ENCODE data around the gene RNF7. TPM values are rescaled to one million over a fixed set of nuclear protein-coding genes. Genes with fewer than 3 reads are reported as not detected.
"Not testable (repeated sequence)": the region's sequence is repeated elsewhere in the genome, so short reads cannot be mapped to it uniquely, and the experiment has no call there.

Gene RNF7
- total and polyA plus RNA-seq, 5 experiments from 2014 or later: 52.5 to 116 (median 114) TPM

DNA sequence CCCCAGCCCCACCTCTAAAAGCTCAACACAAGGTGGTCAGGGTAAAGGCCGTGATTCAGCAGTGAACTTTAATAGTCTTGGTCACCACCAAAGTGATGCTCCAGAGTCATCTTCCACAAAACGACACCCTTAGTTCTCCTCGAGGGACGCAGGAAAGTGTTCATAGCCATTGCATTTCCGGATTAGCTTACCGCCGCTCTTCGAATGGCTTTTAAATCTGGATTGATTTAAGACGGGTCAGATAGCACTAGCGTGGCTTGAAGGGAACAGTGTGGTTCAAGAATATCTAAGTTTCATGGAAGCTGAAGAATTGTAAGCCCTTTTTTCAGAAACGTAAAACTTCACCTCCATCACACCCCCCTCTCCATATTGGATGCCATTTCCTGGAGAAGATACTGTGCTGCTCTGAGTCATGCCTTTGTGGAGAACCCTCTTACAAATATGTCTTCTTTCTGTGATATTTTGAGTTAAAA lies 829 bp downstream of the RNF7 start:
- peaks cover 8 to 48% (median 43%) of the 10 kb centered on the region in 4 donors for H3K4me1 Mint-ChIP-seq
- DNase-seq (peak in 6 of 10 donors; percentile 1 to 45 (median 26)), ATAC-seq (peak in 1 of 2 donors; percentile 10)
- no peaks in the 10 kb centered on the region for H3K27me3 Mint-ChIP-seq
- peak overlapping the region; percentile 96 to 100 (median 98) for H3K4me3 Mint-ChIP-seq
- no peaks in the 10 kb centered on the region for H3K9me3 Mint-ChIP-seq
- POLR2A ChIA-PET: interaction anchor here (0.6 to 3.6 kb wide), 19 partner anchors 9 to 708 kb away, joined by 3 to 44 read pairs (median 4); partner anchors contain the start of genes ATP1B3 and PXYLP1
- H3K27ac Mint-ChIP-seq: peak overlapping the region; percentile 97 to 100 (median 99)
- H3K36me3 Mint-ChIP-seq: peaks cover 0 to 23% (median 2%) of the 10 kb centered on the region in 3 donors

GRCh38 chr3:141739731-141740130 lies 1.6 kb downstream of the RNF7 start:
- no peaks in the 10 kb centered on the region for H3K9me3 Mint-ChIP-seq
- peak overlapping the region; percentile 96 to 100 (median 98) for H3K4me3 Mint-ChIP-seq
- POLR2A ChIA-PET: interaction anchor here (0.9 to 3.6 kb wide), 5 partner anchors 58 to 473 kb away, joined by 3 to 44 read pairs (median 4); no protein-coding TSS in a partner anchor
- ATAC-seq: no peak
- peaks cover 15 to 56% (median 50%) of the 10 kb centered on the region in 4 donors for H3K4me1 Mint-ChIP-seq
- DNase-seq: no peak
- H3K36me3 Mint-ChIP-seq: peaks cover 0 to 30% (median 2%) of the 10 kb centered on the region in 3 donors
- H3K27ac Mint-ChIP-seq: peak overlapping the region in 7 of 10 donors; percentile 31 to 100 (median 98)
- no peaks in the 10 kb centered on the region for H3K27me3 Mint-ChIP-seq

GRCh38 chr3:141740349-141740748 lies 2.3 kb downstream of the RNF7 start:
- H3K4me3 Mint-ChIP-seq: peak overlapping the region; percentile 96 to 100 (median 98)
- H3K27ac Mint-ChIP-seq: peak overlapping the region in 7 of 10 donors; percentile 14 to 97 (median 57)
- no peak for DNase-seq
- no peak for ATAC-seq
- H3K36me3 Mint-ChIP-seq: peaks cover 0 to 35% (median 2%) of the 10 kb centered on the region in 3 donors
- no peaks in the 10 kb centered on the region for H3K27me3 Mint-ChIP-seq
- POLR2A ChIA-PET: interaction anchor here (0.7 to 0.9 kb wide), 2 partner anchors 104 to 539 kb away, joined by 4 read pairs; no protein-coding TSS in a partner anchor
- peaks cover 15 to 62% (median 52%) of the 10 kb centered on the region in 4 donors for H3K4me1 Mint-ChIP-seq
- H3K9me3 Mint-ChIP-seq: no peaks in the 10 kb centered on the region

GRCh38 chr3:141743305-141743704 lies 5.2 kb downstream of the RNF7 start:
- POLR2A ChIA-PET: no interaction called here
- Mint-ChIP-seq H3K27ac (peak overlapping the region in 6 of 10 donors; percentile 16 to 51 (median 39)), H3K4me3 (peak overlapping the region in 4 of 10 donors; percentile 7 to 98 (median 16)), H3K27me3 (no peaks in the 10 kb centered on the region), H3K36me3 (peaks cover 0 to 62% (median 2%) of the 10 kb centered on the region in 3 donors), H3K4me1 (peaks cover 13 to 55% (median 52%) of the 10 kb centered on the region in 4 donors), H3K9me3 (no peaks in the 10 kb centered on the region)
- DNase-seq (no peak), ATAC-seq (no peak)

GRCh38 chr3:141746962-141747361 lies 8.9 kb downstream of the RNF7 start:
- Mint-ChIP-seq H3K27ac (peak overlapping the region in 5 of 10 donors; percentile 21 to 68 (median 35)), H3K27me3 (no peaks in the 10 kb centered on the region), H3K36me3 (peaks cover 0 to 75% (median 6%) of the 10 kb centered on the region in 3 donors)

GRCh38 chr3:141753399-141753798 lies 15.3 kb downstream of the RNF7 start:
- no peak for ATAC-seq
- no peaks in the 10 kb centered on the region for H3K9me3 Mint-ChIP-seq
- POLR2A ChIA-PET: interaction anchor here (0.5 kb wide), 1 partner anchor 81 kb away, joined by 4 read pairs; no protein-coding TSS in a partner anchor
- H3K4me1 Mint-ChIP-seq: peaks cover 0 to 4% (median 0%) of the 10 kb centered on the region in 4 donors
- H3K36me3 Mint-ChIP-seq: peaks cover 0 to 22% (median 4%) of the 10 kb centered on the region in 3 donors
- H3K4me3 Mint-ChIP-seq: no peak overlapping the region
- H3K27me3 Mint-ChIP-seq: no peaks in the 10 kb centered on the region
- peak overlapping the region in 1 of 10 donors; percentile 47 for H3K27ac Mint-ChIP-seq
- no peak for DNase-seq

More at GRCh38 chr3:141746962-141747361, 8.9 kb downstream of the RNF7 start:
- peaks cover 9 to 32% (median 28%) of the 10 kb centered on the region in 4 donors for H3K4me1 Mint-ChIP-seq
- no peak for DNase-seq
- POLR2A ChIA-PET: interaction anchor here (1.1 kb wide), 1 partner anchor 9 kb away, joined by 4 read pairs; the partner anchor contains the start of gene RNF7
- no peak overlapping the region for H3K4me3 Mint-ChIP-seq
- H3K9me3 Mint-ChIP-seq: no peaks in the 10 kb centered on the region
- peak in 1 of 2 donors; percentile 30 for ATAC-seq

- Mint-ChIP-seq H3K27ac (peak overlapping the region in 3 of 10 donors; percentile 26 to 52 (median 43)), H3K4me3 (no peak overlapping the region), H3K27me3 (no peaks in the 10 kb centered on the region), H3K36me3 (peaks cover 0 to 16% (median 4%) of the 10 kb centered on the region in 3 donors), H3K4me1 (peaks cover 0 to 4% (median 0%) of the 10 kb centered on the region in 4 donors), H3K9me3 (no peaks in the 10 kb centered on the region)
- ATAC-seq (no peak), DNase-seq (no peak)
- POLR2A ChIA-PET: interaction anchor here (2.4 kb wide), 1 partner anchor 43 kb away, joined by 10 read pairs; no protein-coding TSS in a partner anchor
These were observed 15.9 kb downstream of the RNF7 start for GRCh38 chr3:141754032-141754431.

DNA sequence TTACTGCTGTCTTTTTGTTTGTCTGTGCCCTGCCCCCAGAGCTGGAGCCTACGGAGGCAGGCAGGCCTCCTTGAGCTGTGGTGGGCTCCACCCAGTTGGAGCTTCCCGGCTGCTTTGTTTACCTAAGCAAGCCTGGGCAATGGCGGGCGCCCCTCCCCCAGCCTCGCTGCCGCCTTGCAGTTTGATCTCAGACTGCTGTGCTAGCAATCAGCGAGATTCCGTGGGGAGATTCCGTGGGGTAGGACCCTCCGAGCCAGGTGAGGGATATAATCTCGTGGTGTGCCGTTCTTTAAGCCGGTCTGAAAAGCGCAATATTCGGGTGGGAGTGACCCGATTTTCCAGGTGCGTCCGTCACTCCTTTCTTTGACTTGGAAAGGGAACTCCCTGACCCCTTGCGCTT lies 24.5 kb downstream of the RNF7 start:
- H3K4me3 Mint-ChIP-seq, H3K27me3 Mint-ChIP-seq, H3K36me3 Mint-ChIP-seq, ATAC-seq, H3K4me1 Mint-ChIP-seq, DNase-seq, H3K9me3 Mint-ChIP-seq, H3K27ac Mint-ChIP-seq, POLR2A ChIA-PET: not testable (repeated sequence)

DNA sequence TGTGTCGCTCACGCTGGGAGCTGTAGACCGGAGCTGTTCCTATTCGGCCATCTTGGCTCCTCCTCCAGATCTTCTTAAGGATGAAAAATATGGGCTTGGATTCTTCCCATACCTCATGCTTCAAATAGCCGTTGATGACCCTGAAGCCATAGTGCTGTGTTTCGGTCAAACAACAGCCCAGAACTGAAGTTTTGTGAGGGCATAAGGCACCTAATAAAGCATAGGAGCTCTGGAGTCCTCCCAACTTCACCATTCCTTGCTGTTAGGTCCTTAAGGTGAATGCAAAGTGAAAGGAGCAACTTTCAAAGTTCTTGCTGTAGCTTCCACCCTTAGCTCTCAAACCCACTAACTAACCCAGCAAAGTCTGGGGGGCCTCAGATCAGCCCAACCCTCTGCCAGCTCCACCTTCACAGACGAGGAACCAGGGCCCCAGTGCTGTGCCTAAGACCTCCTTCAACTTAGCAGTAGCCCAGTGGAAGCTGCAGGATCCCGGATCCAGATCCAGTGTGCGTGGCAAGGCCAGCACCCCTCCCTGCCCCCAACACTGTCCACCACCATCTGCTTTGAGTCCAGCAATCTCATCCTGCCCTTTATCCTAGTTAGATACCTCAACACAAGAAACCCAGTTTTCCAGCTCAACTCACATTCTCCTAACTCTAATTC lies 25.1 kb downstream of the RNF7 start, which contains the start of gene GRK7:
GRK7 (plus strand) TSS at position 321 of the 663 bp plus-strand sequence. CDS start 14,877 bp downstream, outside the sequence.
- no peaks in the 10 kb centered on the region for H3K9me3 Mint-ChIP-seq
- H3K4me3 Mint-ChIP-seq: no peak within 1 kb of the TSS
- POLR2A ChIA-PET: no interaction called here

DNA sequence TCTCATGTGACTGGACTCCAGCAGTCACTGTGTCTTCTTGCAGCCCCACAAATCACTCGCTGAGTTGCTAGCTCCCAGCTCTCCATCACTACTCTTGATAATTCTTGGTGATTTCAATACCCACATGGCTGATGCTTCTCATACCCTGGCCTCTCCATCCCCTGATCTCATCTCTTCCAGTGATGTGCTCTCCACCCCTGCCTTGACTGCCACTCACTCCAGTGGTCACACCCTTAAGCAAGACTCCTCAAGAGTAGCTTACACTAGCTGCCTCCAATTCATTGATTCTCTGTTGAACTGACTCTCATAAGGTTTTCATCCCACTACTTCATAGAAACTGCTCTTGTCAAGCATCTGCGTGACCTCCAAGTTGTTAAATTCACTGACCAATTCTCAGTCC lies 25.9 kb downstream of the RNF7 start:
- H3K9me3 Mint-ChIP-seq: no peaks in the 10 kb centered on the region
- POLR2A ChIA-PET: no interaction called here
- H3K27ac Mint-ChIP-seq: no peak overlapping the region

More for the DNA sequence above, 25.1 kb downstream of the RNF7 start, which contains the start of gene GRK7:
- no peak for DNase-seq
- Mint-ChIP-seq H3K36me3 (peaks cover 0 to 4% (median 0%) of the 10 kb centered on the region in 3 donors), H3K27me3 (no peaks in the 10 kb centered on the region), H3K27ac (no peak within 1 kb of the TSS), H3K4me1 (peaks cover 0 to 1% (median 0%) of the 10 kb centered on the region in 4 donors)
- ATAC-seq: no peak

DNA sequence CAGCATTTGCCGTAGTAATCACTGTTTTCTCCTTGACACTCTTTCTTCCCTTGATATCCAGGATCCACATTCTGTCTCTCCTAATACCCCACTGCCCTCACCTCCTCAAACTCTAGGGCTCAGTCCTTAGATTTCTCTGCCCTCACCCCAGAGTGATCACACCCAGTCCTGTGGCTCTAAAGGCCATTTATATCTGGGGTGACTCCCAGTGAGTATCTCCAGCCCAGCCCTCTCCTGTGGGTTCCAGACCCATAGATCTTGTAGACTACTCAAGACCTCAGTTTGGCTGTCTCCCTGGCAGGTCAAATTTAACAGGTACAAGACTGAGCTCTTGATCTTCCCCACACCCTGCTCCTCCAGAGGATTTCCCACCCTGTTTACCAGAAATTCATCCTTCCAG lies 26.4 kb downstream of the RNF7 start:
- H3K9me3 Mint-ChIP-seq: no peaks in the 10 kb centered on the region
- no peak overlapping the region for H3K27ac Mint-ChIP-seq
- no peak overlapping the region for H3K4me3 Mint-ChIP-seq
- DNase-seq (no peak), ATAC-seq (no peak)
- POLR2A ChIA-PET: no interaction called here
- H3K27me3 Mint-ChIP-seq: no peaks in the 10 kb centered on the region
- H3K36me3 Mint-ChIP-seq: peaks cover 0 to 4% (median 0%) of the 10 kb centered on the region in 3 donors
- H3K4me1 Mint-ChIP-seq: peaks cover 0 to 7% (median 0%) of the 10 kb centered on the region in 4 donors

More for the DNA sequence above, 25.9 kb downstream of the RNF7 start:
- ATAC-seq (no peak), DNase-seq (no peak)
- Mint-ChIP-seq H3K4me1 (peaks cover 0 to 7% (median 0%) of the 10 kb centered on the region in 4 donors), H3K36me3 (peaks cover 0 to 4% (median 0%) of the 10 kb centered on the region in 3 donors), H3K27me3 (no peaks in the 10 kb centered on the region), H3K4me3 (no peak overlapping the region)

GRCh38 chr3:141764986-141765385 lies 26.9 kb downstream of the RNF7 start:
- Mint-ChIP-seq H3K4me3 (no peak overlapping the region), H3K9me3 (no peaks in the 10 kb centered on the region), H3K27me3 (no peaks in the 10 kb centered on the region), H3K4me1 (peaks cover 0 to 7% (median 0%) of the 10 kb centered on the region in 4 donors), H3K36me3 (peaks cover 0 to 4% (median 0%) of the 10 kb centered on the region in 3 donors), H3K27ac (no peak overlapping the region)
- DNase-seq: no peak
- POLR2A ChIA-PET: no interaction called here
- no peak for ATAC-seq

Data from naive thymus-derived CD8-positive, alpha-beta T cell (primary cell).